ENCODE data around the gene SHC3.

The SHC3 gene

DNA sequence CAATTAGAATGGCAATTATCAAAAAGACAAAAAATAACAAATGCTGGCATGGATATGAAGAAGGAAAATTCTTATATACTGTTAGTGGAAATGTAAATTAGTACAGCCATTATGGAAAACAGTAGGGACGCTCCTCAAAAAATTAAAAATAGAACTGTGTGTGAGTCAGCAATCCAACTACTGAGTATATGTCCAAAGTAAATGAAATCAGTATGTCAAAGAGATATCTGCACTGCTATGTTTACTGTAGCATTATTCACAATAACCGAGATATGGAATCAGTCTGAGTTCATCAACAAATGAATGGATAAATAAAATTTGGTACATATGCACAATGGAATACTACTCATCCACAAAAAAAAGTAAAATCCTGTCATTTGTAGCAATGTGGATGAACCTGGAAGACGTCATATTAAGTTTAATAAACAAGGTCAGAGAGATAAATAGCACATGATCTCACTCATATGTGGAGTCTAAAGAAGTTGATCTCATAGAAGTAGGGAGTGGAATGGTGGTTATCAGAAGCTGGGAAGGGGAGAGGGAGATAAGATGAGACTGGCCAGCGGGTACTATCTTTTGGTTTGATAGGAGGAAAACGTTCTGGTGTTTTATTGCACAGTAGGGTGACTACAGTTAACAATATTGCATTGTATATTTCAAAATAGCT lies 16.6 kb upstream of the SHC3 start:
- ATAC-seq (ENCODE audit: low read depth) (no peak), DNase-seq (ENCODE audit: low spot score in 2 of 2) (no peak)
- H3K4me1 Mint-ChIP-seq: no peaks in the 10 kb centered on the region
- no peak overlapping the region for H3K27ac Mint-ChIP-seq
- H3K36me3 Mint-ChIP-seq: peaks cover 4% of the 10 kb centered on the region
- H3K4me3 Mint-ChIP-seq: no peak overlapping the region
- no peaks in the 10 kb centered on the region for H3K27me3 Mint-ChIP-seq
- peaks cover 17% of the 10 kb centered on the region for H3K9me3 Mint-ChIP-seq

DNA sequence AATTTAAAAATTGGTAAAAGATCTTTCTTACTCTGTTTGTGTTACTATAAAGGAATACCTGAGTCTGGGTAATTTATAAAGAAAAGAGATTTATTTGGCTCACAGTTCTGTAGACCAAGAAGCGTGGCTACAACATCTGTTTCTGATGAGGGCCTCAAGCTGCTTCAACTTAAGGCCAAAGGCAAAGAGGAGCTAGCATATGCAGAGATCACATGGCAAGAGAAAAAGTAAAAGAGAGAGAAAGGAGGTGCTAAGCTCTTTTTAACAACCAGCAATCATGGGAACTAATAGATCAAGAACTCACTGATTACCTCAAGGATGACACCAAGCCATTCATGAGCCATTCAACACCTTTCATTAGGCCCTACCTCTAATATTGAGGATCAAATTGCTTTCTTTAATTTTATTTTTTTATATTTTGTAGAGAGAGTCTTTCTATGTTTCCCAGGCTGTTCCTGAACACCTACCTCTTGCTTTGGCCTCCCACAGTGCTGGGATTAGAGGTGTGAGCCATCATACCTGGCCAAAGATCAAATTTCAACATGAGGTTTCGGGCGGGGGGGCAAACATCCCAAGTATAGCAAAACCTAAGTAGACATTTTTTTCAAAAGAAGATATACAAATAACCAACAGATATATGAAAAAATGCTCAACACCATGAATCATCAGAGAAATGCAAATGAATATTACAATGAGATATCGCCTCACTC lies 16.0 kb upstream of the SHC3 start:
- H3K4me1 Mint-ChIP-seq: no peaks in the 10 kb centered on the region
- H3K9me3 Mint-ChIP-seq: peaks cover 17% of the 10 kb centered on the region
- no peak overlapping the region for H3K4me3 Mint-ChIP-seq
- no peak for DNase-seq (ENCODE audit: low spot score in 2 of 2)
- H3K36me3 Mint-ChIP-seq: peaks cover 4% of the 10 kb centered on the region
- no peak for ATAC-seq (ENCODE audit: low read depth)
- no peak overlapping the region for H3K27ac Mint-ChIP-seq
- peaks cover 3% of the 10 kb centered on the region for H3K27me3 Mint-ChIP-seq

DNA sequence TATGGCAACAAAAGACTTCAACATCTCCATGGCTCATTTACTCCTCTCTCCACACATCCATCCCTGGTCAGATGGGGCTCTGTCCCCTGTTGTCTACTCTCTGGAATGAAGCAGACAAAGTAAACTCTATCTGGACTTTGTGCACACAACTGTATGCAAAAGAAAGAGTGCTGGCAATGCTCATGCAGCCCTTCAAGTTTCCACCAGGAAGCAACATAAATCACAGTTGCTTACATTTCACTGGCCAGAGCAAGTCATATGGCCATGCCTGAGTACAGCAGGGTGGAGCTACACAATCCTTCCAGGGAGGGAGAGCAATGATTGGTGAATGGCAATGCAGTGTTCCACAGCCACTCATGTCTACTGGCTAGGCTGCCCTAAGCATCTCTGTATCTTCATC lies 12.4 kb upstream of the SHC3 start:
- DNase-seq (ENCODE audit: low spot score in 2 of 2) (no peak), ATAC-seq (ENCODE audit: low read depth) (no peak)
- Mint-ChIP-seq H3K36me3 (peaks cover 3% of the 10 kb centered on the region), H3K4me3 (no peak overlapping the region), H3K4me1 (no peaks in the 10 kb centered on the region), H3K9me3 (peaks cover 8% of the 10 kb centered on the region), H3K27me3 (peaks cover 3% of the 10 kb centered on the region), H3K27ac (no peak overlapping the region)

DNA sequence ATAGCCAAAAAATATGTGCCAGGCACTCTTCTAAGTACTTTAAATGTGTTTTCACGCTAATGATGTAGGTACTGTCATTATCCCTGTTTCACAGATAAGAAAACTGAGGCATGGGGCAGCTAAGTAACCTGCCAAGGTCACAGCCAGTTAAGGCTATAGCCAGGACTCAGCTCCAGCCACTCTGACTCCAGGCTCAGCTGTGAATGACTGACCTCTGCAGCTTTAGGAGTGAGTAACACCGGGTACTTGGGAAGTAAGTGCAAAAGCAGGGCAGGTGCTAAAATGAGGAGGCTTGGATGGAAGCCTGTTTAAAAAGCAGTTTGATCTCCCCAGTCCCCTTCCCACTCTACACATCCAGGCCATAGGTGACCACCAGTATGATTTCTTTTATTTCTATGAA lies 10.6 kb upstream of the SHC3 start:
- Mint-ChIP-seq H3K27me3 (peaks cover 13% of the 10 kb centered on the region), H3K36me3 (peaks cover 1% of the 10 kb centered on the region), H3K9me3 (peaks cover 6% of the 10 kb centered on the region), H3K4me1 (no peaks in the 10 kb centered on the region), H3K27ac (no peak overlapping the region), H3K4me3 (no peak overlapping the region)
- ATAC-seq (ENCODE audit: low read depth): no peak
- DNase-seq (ENCODE audit: low spot score in 2 of 2): no peak

DNA sequence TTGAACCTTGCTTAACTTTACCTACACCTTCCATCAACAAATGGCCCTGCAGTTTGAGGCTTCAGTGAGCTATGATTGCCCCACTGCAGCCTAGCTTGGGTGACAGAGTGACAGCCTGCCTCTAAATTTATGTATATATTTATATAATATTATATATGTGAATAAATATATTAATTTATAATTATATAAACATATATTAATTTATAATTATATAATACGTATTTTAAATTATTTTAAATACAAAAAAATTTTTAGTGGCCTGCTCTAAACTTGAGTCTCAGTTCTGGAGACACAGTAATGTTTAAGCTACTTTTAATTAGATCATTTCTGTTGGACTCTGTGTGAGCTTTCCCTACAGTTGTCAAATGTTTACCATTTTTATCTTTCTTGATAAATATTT lies 9.3 kb upstream of the SHC3 start:
- no peak for ATAC-seq (ENCODE audit: low read depth)
- no peak for DNase-seq (ENCODE audit: low spot score in 2 of 2)
- Mint-ChIP-seq H3K9me3 (peaks cover 5% of the 10 kb centered on the region), H3K27ac (no peak overlapping the region), H3K4me1 (no peaks in the 10 kb centered on the region), H3K27me3 (peaks cover 13% of the 10 kb centered on the region), H3K36me3 (peaks cover 1% of the 10 kb centered on the region), H3K4me3 (no peak overlapping the region)

DNA sequence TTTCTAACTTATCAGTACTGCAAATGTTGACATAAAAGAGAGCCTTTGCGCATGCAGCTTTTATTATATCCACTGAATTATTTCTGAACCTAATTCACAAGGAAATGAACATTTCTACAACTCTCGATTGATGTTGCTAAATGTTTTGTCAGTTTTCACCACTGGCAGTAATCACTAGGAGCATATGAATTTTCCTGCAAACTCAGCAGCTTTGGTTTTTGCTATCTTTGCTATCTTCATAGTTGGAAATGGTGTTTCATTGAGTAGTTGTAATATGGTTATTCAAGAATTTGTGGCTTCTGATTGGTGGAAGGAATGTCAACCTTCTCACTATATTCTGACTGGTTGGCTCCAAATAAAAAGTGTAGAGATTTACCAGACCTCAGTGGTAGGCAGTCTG lies 8.9 kb upstream of the SHC3 start:
- Mint-ChIP-seq H3K27ac (no peak overlapping the region), H3K36me3 (peaks cover 1% of the 10 kb centered on the region), H3K9me3 (peaks cover 1% of the 10 kb centered on the region), H3K4me3 (no peak overlapping the region), H3K27me3 (peaks cover 15% of the 10 kb centered on the region), H3K4me1 (no peaks in the 10 kb centered on the region)
- DNase-seq (ENCODE audit: low spot score in 2 of 2) (no peak), ATAC-seq (ENCODE audit: low read depth) (no peak)

DNA sequence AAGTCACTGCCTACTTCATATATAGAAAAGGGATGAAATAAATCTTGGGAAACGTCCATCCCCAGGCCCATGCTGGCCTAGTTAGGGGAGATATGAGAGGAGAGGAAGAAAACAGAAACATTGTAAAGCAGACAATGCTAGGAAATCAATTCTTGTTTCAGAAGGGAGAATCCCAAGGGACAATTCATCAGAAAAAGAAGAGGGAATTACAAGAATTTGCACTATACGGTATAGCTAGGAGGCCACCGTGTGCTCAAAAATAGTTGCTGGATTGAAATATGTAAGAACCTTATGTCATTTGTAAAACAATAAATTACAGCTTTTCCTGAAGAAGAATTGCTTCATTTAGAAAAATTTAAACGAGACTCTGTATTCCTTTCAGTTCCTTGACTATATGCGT lies 8.3 kb upstream of the SHC3 start:
- Mint-ChIP-seq H3K27ac (no peak overlapping the region), H3K27me3 (peaks cover 16% of the 10 kb centered on the region), H3K4me3 (no peak overlapping the region), H3K36me3 (peaks cover 2% of the 10 kb centered on the region), H3K9me3 (no peaks in the 10 kb centered on the region), H3K4me1 (no peaks in the 10 kb centered on the region)
- DNase-seq (ENCODE audit: low spot score in 2 of 2) (no peak), ATAC-seq (ENCODE audit: low read depth) (no peak)

DNA sequence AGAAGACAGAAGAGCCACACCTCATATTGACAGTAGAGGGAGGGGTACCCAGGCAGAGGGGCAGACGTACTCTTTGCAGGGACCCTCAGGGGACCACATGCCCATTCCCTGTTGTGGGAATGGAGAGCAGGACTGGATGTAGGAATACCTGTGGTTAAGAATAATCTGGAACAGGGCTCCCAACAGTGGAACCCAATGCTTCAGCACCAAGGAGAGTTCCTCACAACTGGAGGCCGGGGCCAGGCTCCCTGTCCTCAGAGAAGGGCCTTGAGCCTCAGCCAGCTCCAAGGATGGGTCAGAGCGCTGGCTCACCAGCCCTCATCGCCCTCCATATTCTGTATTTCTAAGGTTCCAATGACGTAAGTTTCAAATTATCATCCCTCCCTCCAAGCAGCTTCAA lies 7.4 kb upstream of the SHC3 start:
- H3K27me3 Mint-ChIP-seq: peaks cover 16% of the 10 kb centered on the region

DNA sequence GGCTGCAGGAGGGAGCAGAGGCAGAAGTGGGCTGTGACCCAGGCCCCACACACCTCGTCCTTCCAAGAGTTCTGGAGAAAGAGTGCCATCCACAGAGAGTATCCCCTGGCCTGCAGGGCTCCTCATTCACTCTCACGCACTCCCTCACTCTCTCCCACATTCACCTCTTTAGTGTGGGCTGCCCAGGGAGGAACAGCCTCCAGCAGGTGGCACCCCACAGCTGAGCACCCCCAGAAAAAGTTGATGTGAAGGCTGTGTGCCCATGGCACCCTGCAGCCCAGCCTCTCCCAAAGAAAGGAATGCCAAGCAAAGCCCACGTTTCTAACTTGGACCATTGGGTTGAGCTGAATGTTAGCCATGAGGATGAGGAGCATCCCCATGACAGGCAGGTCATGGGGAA lies 4.5 kb upstream of the SHC3 start:
- ATAC-seq (ENCODE audit: low read depth) (no peak), DNase-seq (ENCODE audit: low spot score in 2 of 2) (no peak)
- Mint-ChIP-seq H3K27me3 (peaks cover 19% of the 10 kb centered on the region), H3K36me3 (peaks cover 2% of the 10 kb centered on the region), H3K27ac (no peak overlapping the region), H3K9me3 (no peaks in the 10 kb centered on the region), H3K4me3 (no peak overlapping the region), H3K4me1 (peaks cover 9% of the 10 kb centered on the region)

More for the DNA sequence above, 7.4 kb upstream of the SHC3 start:
- DNase-seq (ENCODE audit: low spot score in 2 of 2) (no peak), ATAC-seq (ENCODE audit: low read depth) (no peak)
- Mint-ChIP-seq H3K4me3 (no peak overlapping the region), H3K9me3 (no peaks in the 10 kb centered on the region), H3K27ac (no peak overlapping the region), H3K36me3 (peaks cover 2% of the 10 kb centered on the region), H3K4me1 (no peaks in the 10 kb centered on the region)

DNA sequence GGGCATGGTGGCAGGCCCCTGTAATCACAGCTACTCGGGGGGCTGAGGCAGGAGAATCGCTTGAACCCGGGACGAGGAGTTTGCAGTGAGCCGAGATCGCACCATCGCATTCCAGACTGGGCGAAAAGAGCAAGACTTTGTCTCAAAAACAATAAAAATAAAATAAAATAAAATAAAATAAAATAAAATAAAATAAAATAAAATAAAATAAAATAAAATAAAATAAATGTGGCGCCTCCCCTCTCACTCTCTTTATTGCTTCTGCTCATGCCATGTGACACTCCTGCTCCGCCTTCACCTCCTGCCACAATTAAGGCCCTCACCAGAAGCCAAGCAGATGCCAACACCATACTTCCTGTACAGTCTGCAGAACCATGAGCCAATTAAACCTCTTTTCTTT lies 3.8 kb upstream of the SHC3 start:
- no peak overlapping the region for H3K27ac Mint-ChIP-seq
- H3K27me3 Mint-ChIP-seq: peaks cover 19% of the 10 kb centered on the region
- ATAC-seq (ENCODE audit: low read depth): no peak
- peaks cover 9% of the 10 kb centered on the region for H3K4me1 Mint-ChIP-seq
- DNase-seq (ENCODE audit: low spot score in 2 of 2): no peak
- H3K36me3 Mint-ChIP-seq: peaks cover 2% of the 10 kb centered on the region
- no peak overlapping the region for H3K4me3 Mint-ChIP-seq
- H3K9me3 Mint-ChIP-seq: no peaks in the 10 kb centered on the region

DNA sequence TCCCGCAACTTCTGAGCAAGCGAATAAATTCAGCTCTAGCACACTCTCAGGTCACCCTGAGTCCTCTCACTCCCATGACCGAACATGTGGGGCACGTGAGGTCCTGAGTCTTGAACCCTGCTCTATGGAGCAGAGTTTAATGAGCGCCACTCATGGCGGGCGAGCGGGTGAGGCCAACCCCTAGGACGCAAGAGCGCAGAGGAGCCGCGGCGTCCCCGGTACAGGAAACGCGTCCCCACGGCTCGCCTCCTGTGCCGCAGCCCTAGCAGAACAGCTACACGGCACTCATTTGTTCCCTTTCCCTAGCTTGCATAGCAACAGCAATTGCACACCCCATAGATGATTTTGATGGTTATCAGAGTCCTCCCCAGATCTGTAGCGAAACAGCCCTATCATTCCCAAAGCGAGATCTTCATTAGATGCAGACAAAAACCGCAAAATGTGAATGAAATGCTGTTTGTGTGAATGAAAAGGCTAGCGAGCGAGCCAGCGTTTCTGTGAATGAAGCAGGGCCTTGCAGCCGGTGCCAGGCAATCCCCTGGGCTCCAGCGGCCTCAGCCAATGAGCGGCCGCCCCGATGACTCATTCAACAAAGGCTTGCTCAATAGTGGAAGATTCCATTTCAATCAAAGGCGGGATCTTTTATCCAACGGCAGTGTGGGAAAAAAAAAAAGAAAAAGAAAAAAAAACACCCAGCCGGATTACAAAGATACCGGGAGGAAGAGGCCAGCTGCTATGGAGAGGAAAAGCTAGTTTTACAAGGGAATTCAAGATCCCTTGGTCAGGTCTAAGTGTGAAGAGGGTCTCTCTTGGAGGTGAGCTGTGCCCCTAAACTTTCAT lies 1.5 kb upstream of the SHC3 start:
- Mint-ChIP-seq H3K9me3 (no peaks in the 10 kb centered on the region), H3K36me3 (peaks cover 2% of the 10 kb centered on the region), H3K4me1 (peaks cover 9% of the 10 kb centered on the region), H3K27me3 (peaks cover 17% of the 10 kb centered on the region), H3K4me3 (peak overlapping the region; percentile 69), H3K27ac (no peak overlapping the region)
- ATAC-seq (ENCODE audit: low read depth) (peak; percentile 66), DNase-seq (ENCODE audit: low spot score in 2 of 2) (no peak)

DNA sequence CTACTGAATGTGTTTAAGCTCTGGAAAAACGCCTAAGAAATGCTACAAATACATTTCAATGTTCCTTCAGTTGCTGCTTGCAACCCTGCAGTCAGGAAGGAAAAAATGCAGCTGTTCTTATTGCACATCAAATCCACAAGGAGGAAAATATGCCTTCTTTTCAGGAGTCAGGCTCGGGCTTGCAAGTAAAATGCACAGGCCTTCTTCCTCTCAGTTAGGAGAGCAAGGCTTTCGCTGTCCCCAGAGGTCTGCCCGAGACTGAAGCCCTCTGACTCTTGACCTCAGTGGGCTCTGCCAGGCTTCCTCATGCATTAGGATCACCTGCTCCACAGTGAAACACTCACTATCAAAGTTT lies 899 bp upstream of the SHC3 start:
- ATAC-seq (ENCODE audit: low read depth): no peak
- Mint-ChIP-seq H3K27ac (no peak overlapping the region), H3K9me3 (no peaks in the 10 kb centered on the region), H3K4me1 (peaks cover 9% of the 10 kb centered on the region), H3K4me3 (peak overlapping the region; percentile 69), H3K27me3 (peaks cover 16% of the 10 kb centered on the region), H3K36me3 (peaks cover 2% of the 10 kb centered on the region)
- no peak for DNase-seq (ENCODE audit: low spot score in 2 of 2)

DNA sequence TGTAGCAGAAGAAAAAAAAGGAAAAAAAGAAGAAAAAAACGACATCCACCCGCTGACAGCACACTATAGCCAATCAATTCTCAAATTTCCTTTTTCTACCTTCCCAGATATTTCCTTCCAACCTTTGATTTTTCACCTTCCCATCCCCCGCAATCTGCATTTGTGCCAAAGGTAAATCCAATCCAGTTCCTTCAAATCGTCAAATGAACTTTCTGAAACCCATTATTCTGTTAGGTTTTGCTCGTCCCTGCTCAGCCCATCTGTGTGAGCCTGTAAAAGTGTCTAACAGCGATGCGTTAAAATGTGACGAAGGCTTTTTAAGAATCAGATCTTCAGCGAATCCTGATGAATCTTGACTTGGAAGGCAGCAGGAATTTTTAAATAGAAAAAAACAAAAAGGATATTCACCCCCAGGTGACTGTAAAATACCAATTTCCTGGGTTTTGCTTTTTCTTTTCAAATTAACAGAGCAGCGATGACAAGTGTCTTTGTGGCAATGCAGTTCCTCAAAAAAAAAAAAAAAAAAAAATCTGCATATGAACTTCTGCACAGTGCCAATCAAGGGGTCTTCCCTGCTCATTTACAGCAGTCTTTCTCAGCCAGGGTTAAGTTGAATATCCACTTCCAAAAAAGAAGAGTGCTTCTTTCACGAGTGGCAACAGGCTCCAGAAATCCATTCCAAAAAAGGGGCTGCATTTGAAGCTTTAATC lies 367 bp upstream of the SHC3 start:
- DNase-seq (ENCODE audit: low spot score in 2 of 2): no peak
- Mint-ChIP-seq H3K36me3 (peaks cover 2% of the 10 kb centered on the region), H3K27ac (no peak overlapping the region), H3K9me3 (no peaks in the 10 kb centered on the region), H3K4me1 (peaks cover 9% of the 10 kb centered on the region), H3K27me3 (peaks cover 13% of the 10 kb centered on the region), H3K4me3 (peak overlapping the region; percentile 1)
- ATAC-seq (ENCODE audit: low read depth): no peak
